ELF-1 (cell line): Measurements from ENCODE around the gene PCSK5.

Source experiments
- DNase-seq: peaks from one replicate; pipeline ENCODE4 v3.0.0-alpha.2; 2016; ENCODE audit warnings: low read depth, low spot score

PCSK5 gene

GRCh38 chr9:75921391-75922127, 31.1 kb downstream of the PCSK5 start:
- DNase-seq: no peak

GRCh38 chr9:75926385-75926784, 35.9 kb downstream of the PCSK5 start:
- DNase-seq: no peak

- DNase-seq: no peak
These were observed 36.9 kb downstream of the PCSK5 start for GRCh38 chr9:75927356-75927755.

- DNase-seq: no peak
These were observed 39.7 kb downstream of the PCSK5 start for GRCh38 chr9:75930190-75930589.

- no peak for DNase-seq
These were observed 40.4 kb downstream of the PCSK5 start for GRCh38 chr9:75930730-75931321.

- no peak for DNase-seq
These were observed 43.5 kb downstream of the PCSK5 start for GRCh38 chr9:75933982-75934381.

- DNase-seq: no peak
These were observed 45.1 kb downstream of the PCSK5 start for GRCh38 chr9:75935591-75935990.

GRCh38 chr9:75937521-75938258, 47.2 kb downstream of the PCSK5 start:
- no peak for DNase-seq

GRCh38 chr9:75938946-75939345, 48.5 kb downstream of the PCSK5 start:
- no peak for DNase-seq

- DNase-seq: no peak
These were observed 49.2 kb downstream of the PCSK5 start for GRCh38 chr9:75939536-75940111.

GRCh38 chr9:75941066-75941465, 50.6 kb downstream of the PCSK5 start:
- no peak for DNase-seq

GRCh38 chr9:75941577-75942311, 51.3 kb downstream of the PCSK5 start:
- DNase-seq: no peak

- DNase-seq: no peak
These were observed 56.3 kb downstream of the PCSK5 start for GRCh38 chr9:75946766-75947165.

GRCh38 chr9:75947233-75947632, 56.8 kb downstream of the PCSK5 start:
- DNase-seq: no peak

GRCh38 chr9:75950998-75951397, 60.5 kb downstream of the PCSK5 start:
- no peak for DNase-seq

- DNase-seq: peak; percentile 8
These were observed 62.7 kb downstream of the PCSK5 start for GRCh38 chr9:75953218-75953617.

- DNase-seq: no peak
These were observed 65.7 kb downstream of the PCSK5 start for GRCh38 chr9:75956161-75956560.

GRCh38 chr9:75957116-75957515, 66.6 kb downstream of the PCSK5 start:
- no peak for DNase-seq

GRCh38 chr9:75958226-75958625, 67.8 kb downstream of the PCSK5 start:
- no peak for DNase-seq

- no peak for DNase-seq
These were observed 70.1 kb downstream of the PCSK5 start for GRCh38 chr9:75960551-75960950.

GRCh38 chr9:75962013-75962661, 71.7 kb downstream of the PCSK5 start:
- no peak for DNase-seq
